ENCODE measurements around the gene RAP1GAP. TPM values are rescaled to one million over a fixed set of nuclear protein-coding genes. Genes with fewer than 3 reads are reported as not detected.

RAP1GAP gene
- total RNA-seq, 1 experiment from 2014 or later: 0.08 TPM

DNA sequence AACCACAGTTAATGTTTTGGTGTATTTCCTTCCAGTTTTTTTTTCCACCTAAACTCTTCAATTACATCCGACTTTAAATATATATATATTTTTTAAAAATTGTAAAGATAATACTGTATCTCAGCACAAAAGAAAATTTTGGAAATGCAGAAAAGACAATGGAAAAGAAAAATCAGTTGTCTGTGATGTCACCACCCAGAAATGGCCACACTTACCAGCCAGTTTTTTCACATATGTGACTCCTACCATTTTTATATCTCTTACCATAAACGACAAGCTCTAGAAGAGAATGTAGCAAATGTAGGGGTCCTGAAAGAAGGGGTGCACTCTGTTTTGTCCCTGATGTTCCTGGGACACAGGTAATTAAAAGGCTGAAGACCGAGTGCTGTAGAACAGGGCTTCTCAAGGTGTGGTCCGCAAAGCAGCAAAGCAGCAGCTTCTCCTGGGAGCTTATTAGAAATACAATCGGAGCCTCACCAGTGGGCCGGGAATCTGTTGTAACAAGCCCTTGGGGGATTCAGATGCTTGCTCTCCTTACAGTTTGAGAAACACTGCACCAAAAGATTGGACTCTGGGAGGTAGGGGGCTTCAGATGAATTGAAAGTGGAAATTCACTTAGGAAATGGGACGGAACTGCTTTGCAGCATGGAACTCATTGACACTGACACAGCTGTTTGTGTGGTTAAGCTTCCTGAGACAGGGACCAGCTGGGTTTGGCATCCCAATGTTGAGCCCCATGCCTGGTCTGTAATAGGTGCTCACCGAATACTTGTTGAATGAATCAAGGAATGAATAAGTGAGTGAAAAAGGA lies 115.8 kb downstream of the RAP1GAP start:
- DNase-seq (ENCODE audit: low read depth in 1 of 2, low spot score in 2 of 2): peak; percentile 83 to 84
- H3K4me3 ChIP-seq: peak overlapping the region; percentile 4
- peak overlapping the region; percentile 99 for H3K27ac ChIP-seq
- peaks cover 43% of the 10 kb centered on the region for H3K4me1 ChIP-seq (replicated peaks)
- H3K27me3 ChIP-seq (replicated peaks): no peaks in the 10 kb centered on the region
- no peaks in the 10 kb centered on the region for H3K9me3 ChIP-seq (replicated peaks)
- peaks cover 49% of the 10 kb centered on the region for H3K36me3 ChIP-seq

DNA sequence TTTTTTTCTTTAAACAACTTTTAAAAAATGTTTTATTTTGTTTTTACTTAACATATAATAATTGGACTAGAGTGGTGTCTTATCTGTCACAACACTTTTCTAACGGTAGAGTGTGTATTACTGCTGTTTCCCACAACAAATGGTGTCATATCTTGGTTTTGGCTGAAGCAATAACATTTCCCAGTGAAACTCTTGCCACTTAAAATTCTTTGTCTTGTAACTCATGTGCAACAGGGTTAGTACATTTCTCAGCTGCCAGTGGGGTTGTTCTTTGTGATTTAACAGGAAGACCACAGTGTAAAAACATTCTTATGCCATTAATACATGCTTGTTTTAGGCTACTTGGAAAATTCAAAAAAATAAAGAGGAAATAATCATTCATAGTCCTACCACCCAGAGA lies 116.4 kb downstream of the RAP1GAP start:
- Histone ChIP-seq H3K9me3 (replicated peaks) (no peaks in the 10 kb centered on the region), H3K36me3 (peaks cover 43% of the 10 kb centered on the region), H3K27ac (peak overlapping the region; percentile 99), H3K4me3 (no peak overlapping the region), H3K27me3 (replicated peaks) (no peaks in the 10 kb centered on the region), H3K4me1 (replicated peaks) (peaks cover 44% of the 10 kb centered on the region)
- DNase-seq (ENCODE audit: low read depth in 1 of 2, low spot score in 2 of 2): peak; percentile 81 to 91

DNA sequence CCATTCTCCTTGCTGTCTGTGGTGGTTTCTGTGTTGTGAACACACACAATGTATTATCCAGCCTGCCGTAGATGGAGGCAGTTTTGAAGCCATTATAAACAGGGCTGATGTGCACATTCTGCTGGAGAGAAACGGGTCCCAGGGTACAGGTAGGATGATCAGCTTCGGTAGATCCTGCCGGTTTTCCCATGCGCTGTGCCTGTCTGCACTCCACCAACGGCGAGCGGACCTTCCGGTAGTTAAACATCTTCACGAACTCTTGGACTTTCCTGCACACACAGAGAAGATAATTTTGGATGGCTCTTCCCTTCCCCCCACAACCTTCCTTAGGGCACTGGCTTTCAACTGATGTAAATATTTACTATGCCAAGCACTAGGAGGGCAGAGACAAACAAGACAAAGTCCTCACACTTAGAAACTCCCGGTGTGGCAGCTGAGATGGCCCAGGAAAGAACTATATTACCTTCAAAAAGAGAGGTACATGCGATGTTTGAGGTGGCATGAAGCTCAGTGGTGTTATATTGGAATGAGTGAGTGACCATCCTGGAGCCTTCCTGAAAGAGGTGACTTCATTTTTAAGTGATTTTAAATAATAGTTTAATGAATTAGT lies 118.2 kb downstream of the RAP1GAP start:
- Histone ChIP-seq H3K36me3 (peaks cover 36% of the 10 kb centered on the region), H3K4me1 (replicated peaks) (peaks cover 53% of the 10 kb centered on the region), H3K27me3 (replicated peaks) (no peaks in the 10 kb centered on the region), H3K9me3 (replicated peaks) (no peaks in the 10 kb centered on the region), H3K27ac (peak overlapping the region; percentile 11; the same call in 1 of the 2 replicates), H3K4me3 (no peak overlapping the region)
- no peak for DNase-seq (ENCODE audit: low read depth in 1 of 2, low spot score in 2 of 2)

DNA sequence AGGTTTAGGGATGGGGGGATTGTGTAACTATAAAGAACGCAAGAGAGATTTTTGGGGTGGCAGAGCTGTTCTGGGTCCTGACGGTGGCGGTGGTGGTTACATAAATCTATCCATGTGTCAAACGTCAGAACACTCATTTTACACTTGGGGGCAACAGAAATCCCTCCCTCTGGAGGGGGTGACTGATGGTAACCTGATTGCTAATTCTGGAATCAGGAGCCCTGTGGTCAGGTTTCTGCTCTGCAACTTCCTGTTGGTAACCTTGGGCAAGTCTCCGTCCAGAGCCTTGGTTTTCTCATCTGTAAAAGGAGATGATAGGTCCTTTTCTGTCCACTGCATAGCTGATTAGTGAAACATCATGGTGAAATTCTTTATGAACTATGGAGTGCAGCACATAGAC lies 119.1 kb downstream of the RAP1GAP start:
- Histone ChIP-seq H3K36me3 (peaks cover 28% of the 10 kb centered on the region), H3K4me3 (no peak overlapping the region), H3K4me1 (replicated peaks) (peaks cover 60% of the 10 kb centered on the region), H3K27ac (no peak overlapping the region), H3K9me3 (replicated peaks) (no peaks in the 10 kb centered on the region), H3K27me3 (replicated peaks) (no peaks in the 10 kb centered on the region)
- DNase-seq (ENCODE audit: low read depth in 1 of 2, low spot score in 2 of 2): no peak

DNA sequence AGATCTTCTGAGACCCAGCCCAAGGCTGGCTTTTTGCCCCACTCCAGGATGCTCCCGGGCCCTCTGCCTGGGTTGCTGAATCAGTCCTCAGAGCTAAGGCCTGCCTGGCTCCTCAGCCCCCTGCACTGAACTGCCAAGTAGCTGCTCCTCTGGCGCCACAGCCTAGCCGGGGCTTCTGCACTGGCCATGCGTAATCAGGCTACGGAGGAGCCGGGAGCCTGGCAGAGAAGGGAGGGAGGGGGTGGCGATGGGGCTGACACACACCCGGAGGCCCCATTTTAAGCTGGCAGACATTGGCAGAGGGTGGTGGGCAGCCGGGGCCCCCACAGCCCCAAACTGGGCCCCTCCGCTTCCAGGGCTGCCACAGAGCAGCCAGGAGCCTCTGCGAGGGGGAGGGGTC lies 121.3 kb downstream of the RAP1GAP start:
- no peaks in the 10 kb centered on the region for H3K9me3 ChIP-seq (replicated peaks)
- H3K27me3 ChIP-seq (replicated peaks): no peaks in the 10 kb centered on the region
- no peak overlapping the region for H3K27ac ChIP-seq
- DNase-seq (ENCODE audit: low read depth in 1 of 2, low spot score in 2 of 2): no peak
- peaks cover 39% of the 10 kb centered on the region for H3K36me3 ChIP-seq
- H3K4me3 ChIP-seq: no peak overlapping the region
- peaks cover 71% of the 10 kb centered on the region for H3K4me1 ChIP-seq (replicated peaks)

Other genes with a start within 250 kb of the RAP1GAP start
- 40.4 and 44.8 TPM in 2 replicates for gene NBPF3, start 229.2 kb downstream of the RAP1GAP start, total RNA-seq (2014; rRNA removed; shearing (Covaris generic))
- gene ALPL, start 159.9 kb downstream of the RAP1GAP start, total RNA-seq (2014; rRNA removed; shearing (Covaris generic)): 269 and 410 TPM in 2 replicates
- gene USP48, start 113.8 kb upstream of the RAP1GAP start, total RNA-seq (2014; rRNA removed; shearing (Covaris generic)): 26.7 and 34.3 TPM in 2 replicates
- not detected in 2 replicates for gene LDLRAD2, start 142.9 kb upstream of the RAP1GAP start, total RNA-seq (2014; rRNA removed; shearing (Covaris generic))